Keratinocyte (primary cell): Measurements from ENCODE around the gene TSC22D2.

Experiments
- CTCF ChIP-seq, 3 experiments: IDR thresholded peaks in 1 of 3; conservative IDR thresholded peaks in 1 of 3; optimal IDR thresholded peaks in 1 of 3; 2 replicates in 2 of 3; 3 replicates in 1 of 3; pipeline versions ENCODE3 to v1.5.1; 2011; ENCODE audit warnings: low read length in 3 of 3, mild to moderate bottlenecking in 3 of 3, moderate library complexity in 2 of 3, control low read depth in 1 of 3, inconsistent platforms in 1 of 3; ENCODE audit not compliant: insufficient read depth in 2 of 3; ENCODE audit errors: extremely low read depth in 1 of 3
- EZH2 ChIP-seq: IDR thresholded peaks from one replicate; pipeline ENCODE4 v1.6.1; 2012; ENCODE audit warnings: inconsistent platforms, mild to moderate bottlenecking, low read length, moderate library complexity

GRCh38 chr3:150455341-150455740, 47.2 kb downstream of the TSC22D2 start:
- TF ChIP-seq CTCF (optimal IDR thresholded peaks at IDR 0.05 in 1 of 3, IDR thresholded peaks at IDR 0.05 in 1 of 3, conservative IDR thresholded peaks at IDR 0.05 in 1 of 3; ENCODE audit: extremely low read depth in 1 of 3, insufficient read depth in 2 of 3, low read length in 3 of 3) = no peak
- no peak for TF ChIP-seq EZH2
